ENCODE data around the gene KIF23. TPM values are rescaled to one million over a fixed set of nuclear protein-coding genes. Genes with fewer than 3 reads are reported as not detected.

KIF23 gene
- total RNA-seq, 4 donors from 2014 or later: 4.5 to 13.2 (median 8.9) TPM

DNA sequence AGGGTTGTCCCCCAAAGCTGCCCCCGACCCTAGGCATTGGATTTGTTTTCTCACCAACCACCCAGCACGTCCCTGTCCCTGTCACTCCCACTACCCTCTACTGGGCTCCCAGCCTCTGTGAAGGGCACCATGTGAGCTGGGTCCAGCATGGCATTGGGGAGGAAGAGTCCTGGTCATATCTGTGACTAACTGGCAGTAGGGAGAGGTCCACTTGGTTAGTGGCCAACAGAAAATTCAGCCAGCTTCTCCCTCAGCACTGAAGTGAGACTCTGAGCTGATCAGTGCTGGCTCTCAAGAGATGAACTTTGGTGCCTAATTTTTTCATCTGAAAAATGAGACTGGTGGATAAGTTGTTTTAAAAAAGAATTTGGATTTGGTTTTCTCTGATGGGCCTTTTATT is 11.3 kb upstream of the KIF23 start:
- 92 to 93% methylated on average over 2 of the region's 2 CpGs for WGBS, 2 donors
- Histone ChIP-seq H3K4me3 (no peak overlapping the region), H3K4me1 (no peaks in the 10 kb centered on the region), H3K27me3 (no peaks in the 10 kb centered on the region), H3K36me3 (no peaks in the 10 kb centered on the region), H3K27ac (no peak overlapping the region), H3K9me3 (no peaks in the 10 kb centered on the region)
- DNase-seq (ENCODE audit: low spot score in 2 of 2): no peak
- TF ChIP-seq POLR2A (IDR thresholded peaks at IDR 0.05) (no peak), EP300 (IDR thresholded peaks at IDR 0.05) (no peak)

DNA sequence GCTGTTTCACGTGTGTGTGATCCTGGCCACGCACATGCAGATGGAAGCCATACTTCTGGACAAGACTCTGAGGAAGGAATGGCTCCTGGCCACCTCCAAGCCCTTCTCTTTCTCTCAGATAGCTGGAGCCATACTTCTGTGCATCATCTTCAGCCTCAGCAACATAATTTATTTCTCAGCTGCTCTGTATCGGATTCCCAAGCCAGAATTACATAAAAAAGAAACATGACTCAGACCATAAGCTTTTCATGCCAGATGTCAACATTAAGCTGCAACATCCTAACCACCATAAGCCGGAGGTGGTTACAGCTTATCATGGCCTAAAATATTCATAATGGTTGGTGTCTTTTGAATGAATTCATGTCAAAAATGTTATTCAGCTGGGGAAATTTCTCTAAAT is 10.6 kb upstream of the KIF23 start:
- no peak for TF ChIP-seq POLR2A (IDR thresholded peaks at IDR 0.05)
- TF ChIP-seq, protein P1, sequence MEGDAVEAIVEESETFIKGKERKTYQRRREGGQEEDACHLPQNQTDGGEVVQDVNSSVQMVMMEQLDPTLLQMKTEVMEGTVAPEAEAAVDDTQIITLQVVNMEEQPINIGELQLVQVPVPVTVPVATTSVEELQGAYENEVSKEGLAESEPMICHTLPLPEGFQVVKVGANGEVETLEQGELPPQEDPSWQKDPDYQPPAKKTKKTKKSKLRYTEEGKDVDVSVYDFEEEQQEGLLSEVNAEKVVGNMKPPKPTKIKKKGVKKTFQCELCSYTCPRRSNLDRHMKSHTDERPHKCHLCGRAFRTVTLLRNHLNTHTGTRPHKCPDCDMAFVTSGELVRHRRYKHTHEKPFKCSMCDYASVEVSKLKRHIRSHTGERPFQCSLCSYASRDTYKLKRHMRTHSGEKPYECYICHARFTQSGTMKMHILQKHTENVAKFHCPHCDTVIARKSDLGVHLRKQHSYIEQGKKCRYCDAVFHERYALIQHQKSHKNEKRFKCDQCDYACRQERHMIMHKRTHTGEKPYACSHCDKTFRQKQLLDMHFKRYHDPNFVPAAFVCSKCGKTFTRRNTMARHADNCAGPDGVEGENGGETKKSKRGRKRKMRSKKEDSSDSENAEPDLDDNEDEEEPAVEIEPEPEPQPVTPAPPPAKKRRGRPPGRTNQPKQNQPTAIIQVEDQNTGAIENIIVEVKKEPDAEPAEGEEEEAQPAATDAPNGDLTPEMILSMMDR (IDR thresholded peaks at IDR 0.05): no peak
- H3K9me3 ChIP-seq: no peaks in the 10 kb centered on the region
- no peaks in the 10 kb centered on the region for H3K27me3 ChIP-seq
- H3K4me3 ChIP-seq: no peak overlapping the region
- H3K4me1 ChIP-seq: no peaks in the 10 kb centered on the region
- no peaks in the 10 kb centered on the region for H3K36me3 ChIP-seq
- 69 to 71% methylated on average over 4 of the region's 4 CpGs for WGBS, 2 donors
- DNase-seq (ENCODE audit: low spot score in 2 of 2): no peak
- H3K27ac ChIP-seq: no peak overlapping the region

DNA sequence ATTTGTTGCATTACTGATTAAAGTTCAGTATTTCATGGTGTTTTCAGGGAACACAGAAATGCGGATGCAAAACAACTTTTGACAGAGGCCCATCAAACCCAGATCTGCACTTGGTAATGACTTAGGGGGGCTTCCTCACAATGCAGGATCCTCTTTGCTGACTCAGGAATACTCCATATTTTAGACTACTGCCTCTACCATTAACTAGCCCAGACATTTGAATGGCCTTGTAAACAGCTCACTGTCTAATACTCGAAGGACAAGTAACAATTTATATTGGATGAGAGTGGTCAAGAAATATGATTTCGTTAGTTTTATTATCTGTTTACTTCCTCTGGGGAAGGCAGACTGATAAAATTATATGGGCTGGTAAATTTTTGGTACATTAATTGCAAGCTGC is 9.0 kb upstream of the KIF23 start:
- no peak for DNase-seq (ENCODE audit: low spot score in 2 of 2)
- Histone ChIP-seq H3K27me3 (no peaks in the 10 kb centered on the region), H3K36me3 (no peaks in the 10 kb centered on the region), H3K27ac (no peak overlapping the region), H3K9me3 (no peaks in the 10 kb centered on the region), H3K4me3 (no peak overlapping the region), H3K4me1 (no peaks in the 10 kb centered on the region)
- TF ChIP-seq EP300 (IDR thresholded peaks at IDR 0.05) (no peak), POLR2A (IDR thresholded peaks at IDR 0.05) (no peak)
- TF ChIP-seq, protein P1 (IDR thresholded peaks at IDR 0.05): no peak
- 58 to 59% methylated on average over 3 of the region's 3 CpGs for WGBS, 2 donors

DNA sequence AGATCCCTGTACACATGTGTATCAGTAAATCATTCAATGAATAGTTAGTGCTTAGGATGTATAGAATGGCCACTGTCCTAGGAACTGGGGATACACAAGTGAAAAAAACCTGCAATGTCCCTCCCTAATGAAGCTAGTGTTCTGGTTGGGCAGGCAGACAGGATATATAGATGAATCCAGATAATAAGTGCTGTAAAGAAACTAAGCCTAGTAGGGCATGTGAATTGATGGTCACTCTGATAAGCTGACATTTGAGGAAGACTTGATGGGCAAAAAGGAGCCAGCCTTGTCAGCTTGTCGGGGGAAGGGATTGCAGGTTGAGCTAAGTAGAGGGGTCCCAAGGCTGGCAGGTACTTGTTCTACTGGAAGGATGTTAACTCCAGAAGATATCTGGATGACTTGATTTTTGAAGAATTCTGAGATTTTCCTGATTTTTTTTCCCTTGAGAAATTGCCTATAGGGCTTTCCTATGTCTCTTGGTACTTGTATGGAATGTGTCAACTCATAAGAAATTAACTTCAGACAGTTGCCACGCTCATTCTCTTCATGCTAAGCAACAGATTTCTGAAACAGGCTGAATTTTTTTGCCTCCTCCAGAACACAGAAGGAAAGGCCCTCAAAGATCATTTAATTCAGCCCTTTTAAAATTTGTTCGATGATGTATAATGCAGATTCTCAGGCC is 6.3 kb upstream of the KIF23 start:
- WGBS, 2 donors: 82 to 84% methylated on average over 3 of the region's 3 CpGs
- TF ChIP-seq EP300 (IDR thresholded peaks at IDR 0.05) (no peak), POLR2A (IDR thresholded peaks at IDR 0.05) (no peak)
- TF ChIP-seq, protein P1 (IDR thresholded peaks at IDR 0.05): no peak
- H3K4me3 ChIP-seq: no peak overlapping the region
- H3K27me3 ChIP-seq: no peaks in the 10 kb centered on the region
- H3K4me1 ChIP-seq: no peaks in the 10 kb centered on the region
- no peaks in the 10 kb centered on the region for H3K9me3 ChIP-seq
- H3K36me3 ChIP-seq: no peaks in the 10 kb centered on the region
- H3K27ac ChIP-seq: no peak overlapping the region
- no peak for DNase-seq (ENCODE audit: low spot score in 2 of 2)

DNA sequence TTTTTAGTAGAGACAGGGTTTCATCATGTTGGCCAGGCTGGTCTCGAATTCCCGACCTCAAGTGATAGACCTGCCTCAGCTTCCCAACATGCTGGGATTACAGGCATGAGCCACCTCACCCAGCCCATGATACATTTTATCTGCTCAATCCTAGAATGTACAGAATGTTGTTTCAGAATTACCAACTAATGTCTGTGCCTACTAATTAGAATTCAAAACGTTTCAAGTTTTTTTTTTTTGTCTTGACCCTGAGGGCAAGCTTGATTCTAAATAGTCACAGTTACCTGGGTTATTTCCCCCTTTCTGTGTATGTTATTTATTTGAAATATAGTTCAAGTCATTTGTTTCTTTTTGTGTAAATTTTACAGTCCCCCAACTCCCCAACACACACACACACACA is 5.3 kb upstream of the KIF23 start:
- H3K36me3 ChIP-seq: no peaks in the 10 kb centered on the region
- DNase-seq (ENCODE audit: low spot score in 2 of 2): no peak
- H3K27ac ChIP-seq: no peak overlapping the region
- H3K9me3 ChIP-seq: no peaks in the 10 kb centered on the region
- H3K4me1 ChIP-seq: peaks cover 0 to 3% (median 0%) of the 10 kb centered on the region in 4 donors
- H3K27me3 ChIP-seq: no peaks in the 10 kb centered on the region
- TF ChIP-seq POLR2A (IDR thresholded peaks at IDR 0.05): no peak
- TF ChIP-seq, protein P1 (IDR thresholded peaks at IDR 0.05): no peak
- no peak for TF ChIP-seq EP300 (IDR thresholded peaks at IDR 0.05)
- no peak overlapping the region for H3K4me3 ChIP-seq
- WGBS, 2 donors: 62 to 71% methylated on average over 3 of the region's 3 CpGs
